Bone marrow (tissue), 2 donors: ENCODE data around the gene NPR2.
A peak's percentile ranks its signal among the peaks of the same experiment; 100 is the strongest.

Experiments
- DNase-seq, 2 donors: peaks; one replicate each; lab custom pipeline; 2025; lab: John Stamatoyannopoulos, UW

Gene NPR2

DNA sequence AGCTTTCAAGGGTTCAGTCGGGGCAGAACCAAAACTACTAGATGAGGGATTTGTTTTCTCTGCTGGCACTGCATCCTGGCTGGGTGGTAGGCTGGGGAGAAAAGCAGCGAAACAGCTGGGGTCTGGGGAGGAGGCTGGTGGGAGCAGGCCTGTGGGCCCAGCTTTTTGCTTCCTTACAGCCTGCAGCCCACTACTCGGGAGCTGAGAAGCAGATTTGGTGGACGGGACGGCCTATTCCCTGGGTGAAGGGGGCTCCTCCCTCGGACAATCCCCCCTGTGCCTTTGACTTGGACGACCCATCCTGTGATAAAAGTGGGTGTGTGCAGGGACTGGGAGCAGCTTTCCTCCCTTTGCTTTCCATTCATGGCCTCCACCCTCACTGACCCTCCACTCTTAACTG lies 9.1 kb downstream of the NPR2 start:
- no peak for DNase-seq

DNA sequence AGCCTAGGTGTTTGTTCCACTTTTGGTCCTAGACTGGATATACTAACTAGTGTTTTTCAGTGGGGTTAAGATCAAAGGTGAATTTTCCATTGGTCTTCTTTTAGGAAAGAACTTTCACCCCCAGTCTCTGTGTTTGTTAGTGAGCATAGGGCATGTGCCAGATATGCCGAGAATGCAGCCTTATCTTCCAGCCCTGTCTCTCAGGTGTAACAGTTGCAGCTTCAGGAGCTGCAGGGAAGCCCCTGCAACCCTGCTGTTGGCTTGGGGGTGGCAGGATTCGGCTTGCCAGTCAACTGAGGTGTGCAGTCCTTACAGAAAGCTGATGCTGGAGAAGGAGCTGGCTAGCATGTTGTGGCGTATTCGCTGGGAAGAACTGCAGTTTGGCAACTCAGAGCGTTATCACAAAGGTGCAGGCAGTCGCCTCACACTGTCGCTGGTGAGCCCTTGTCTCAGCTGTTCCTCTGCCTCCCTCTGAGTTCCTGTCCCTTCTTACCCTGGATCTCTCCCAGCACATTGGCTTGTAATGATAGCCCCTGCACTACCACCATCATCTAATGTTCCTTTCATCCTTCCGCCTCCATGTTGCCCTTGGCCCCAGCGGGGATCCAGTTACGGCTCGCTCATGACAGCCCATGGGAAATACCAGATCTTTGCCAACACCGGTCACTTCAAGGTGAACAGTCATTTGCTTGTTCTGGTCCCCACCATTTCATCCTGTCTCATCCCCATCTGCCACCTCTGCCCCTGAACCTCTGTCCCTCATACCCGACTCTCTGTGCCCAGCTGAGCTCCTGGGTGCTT lies 10.1 kb downstream of the NPR2 start:
- DNase-seq: no peak

DNA sequence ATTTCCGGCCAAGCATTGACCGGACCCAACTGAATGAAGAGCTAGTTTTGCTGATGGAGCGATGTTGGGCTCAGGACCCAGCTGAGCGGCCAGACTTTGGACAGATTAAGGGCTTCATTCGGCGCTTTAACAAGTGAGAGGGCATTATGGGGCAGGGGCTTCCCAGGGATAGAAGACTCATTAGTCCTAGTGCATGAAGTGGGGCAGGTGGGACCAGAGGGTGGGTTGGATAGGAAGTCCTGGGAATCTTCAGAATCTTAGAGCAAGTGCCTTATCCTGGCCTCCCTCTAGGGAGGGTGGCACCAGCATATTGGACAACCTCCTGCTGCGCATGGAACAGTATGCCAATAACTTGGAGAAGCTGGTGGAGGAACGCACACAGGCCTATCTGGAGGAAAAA lies 14.7 kb downstream of the NPR2 start:
- no peak for DNase-seq

DNA sequence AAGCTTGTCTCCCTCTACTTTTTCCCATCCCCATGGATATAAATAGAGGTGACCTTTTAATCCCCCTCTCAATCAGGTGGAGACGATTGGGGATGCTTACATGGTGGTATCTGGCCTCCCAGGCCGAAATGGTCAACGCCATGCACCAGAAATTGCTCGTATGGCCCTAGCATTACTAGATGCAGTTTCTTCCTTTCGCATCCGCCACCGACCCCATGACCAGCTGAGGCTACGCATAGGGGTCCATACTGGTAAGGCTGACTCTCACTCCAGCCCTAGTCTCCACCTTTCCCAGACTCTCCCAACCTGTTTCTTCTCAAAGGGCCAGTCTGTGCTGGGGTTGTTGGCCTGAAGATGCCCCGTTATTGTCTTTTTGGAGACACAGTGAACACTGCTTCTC lies 17.0 kb downstream of the NPR2 start:
- no peak for DNase-seq

DNA sequence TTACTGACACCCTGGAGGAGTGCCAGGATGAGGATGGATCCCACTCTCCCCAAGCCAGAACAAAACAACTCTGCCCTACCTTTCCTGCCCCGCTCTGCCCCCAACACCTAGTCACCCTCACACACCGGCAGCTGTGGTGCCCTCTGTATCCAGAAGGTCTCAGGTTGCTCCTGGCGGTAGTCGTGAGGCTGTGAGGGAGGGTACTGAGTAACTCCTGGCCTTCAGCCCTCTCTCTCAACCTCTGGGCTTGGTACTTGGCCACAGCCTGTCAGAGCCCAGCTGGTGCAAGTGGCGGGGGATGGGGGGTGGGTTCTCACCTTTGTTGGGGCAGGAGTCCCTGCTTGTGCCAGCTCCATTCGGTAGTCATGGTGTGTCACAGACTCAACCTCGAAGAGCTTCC lies 18.7 kb downstream of the NPR2 start:
- no peak for DNase-seq

DNA sequence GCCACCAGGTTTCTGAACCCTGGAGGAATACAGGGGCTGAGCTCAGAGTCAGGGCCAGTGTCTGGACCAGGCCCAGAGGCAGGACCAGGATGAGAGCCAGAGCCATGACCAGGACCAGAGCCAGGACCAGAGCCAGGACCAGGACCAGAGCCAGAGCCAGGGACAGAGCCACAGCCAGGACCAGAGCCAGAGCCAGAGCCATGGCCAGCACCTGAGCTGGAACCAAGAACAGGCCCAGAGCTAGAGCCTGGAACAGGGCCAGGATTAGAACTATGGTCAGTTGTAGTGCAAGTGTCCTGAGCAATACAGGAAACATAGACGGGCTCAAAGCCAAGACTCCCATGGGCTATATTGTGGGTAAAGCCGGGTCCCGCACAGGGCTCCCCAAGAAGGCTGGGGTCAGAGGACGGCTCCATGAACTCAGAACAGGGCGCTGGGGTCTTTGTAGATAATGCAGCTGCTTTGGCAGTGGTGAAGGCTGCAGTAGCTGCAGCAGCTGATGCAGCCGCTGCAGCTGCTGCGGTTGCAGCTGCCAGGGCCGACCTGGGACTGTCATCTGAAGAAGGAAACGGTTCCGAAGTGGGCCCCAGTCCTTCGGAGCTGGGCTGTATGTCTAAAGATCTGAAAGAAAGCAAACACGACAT lies 20.1 kb downstream of the NPR2 start:
- DNase-seq: no peak

DNA sequence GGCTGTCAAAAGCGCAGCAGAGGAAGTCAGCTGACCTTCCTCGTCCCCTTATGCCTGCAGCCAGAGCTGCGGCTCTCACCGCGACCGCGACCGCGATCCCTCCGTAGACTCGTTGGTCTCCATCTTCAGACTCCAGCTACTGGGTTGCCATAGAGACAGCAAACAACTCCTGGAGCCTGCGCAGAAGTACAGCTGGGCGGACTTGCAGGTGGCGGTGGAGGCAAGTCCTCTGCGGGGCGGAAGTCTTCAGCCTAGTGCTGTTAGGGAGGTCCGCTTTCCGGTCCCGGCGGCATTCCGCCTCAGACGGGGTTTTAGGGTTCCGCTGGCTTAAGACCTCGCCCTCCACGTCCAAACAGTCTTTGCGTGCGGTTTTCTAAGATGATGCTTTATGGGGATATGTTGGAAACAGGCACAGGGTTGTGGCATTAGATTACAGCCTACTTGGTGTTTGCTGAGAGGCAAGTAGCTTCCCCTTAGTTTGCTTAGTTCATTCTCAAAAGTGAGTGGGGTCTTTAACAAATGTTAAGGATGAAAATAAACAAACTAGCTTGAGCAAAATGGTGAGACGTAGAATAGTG lies 20.7 kb downstream of the NPR2 start, which contains the start of gene SPAG8:
Gene SPAG8 (minus strand): TSS at position 238 of the 578 bp plus-strand sequence. CDS start 115 bp downstream, at position 123.
- DNase-seq: peak; percentile 52 to 80

DNA sequence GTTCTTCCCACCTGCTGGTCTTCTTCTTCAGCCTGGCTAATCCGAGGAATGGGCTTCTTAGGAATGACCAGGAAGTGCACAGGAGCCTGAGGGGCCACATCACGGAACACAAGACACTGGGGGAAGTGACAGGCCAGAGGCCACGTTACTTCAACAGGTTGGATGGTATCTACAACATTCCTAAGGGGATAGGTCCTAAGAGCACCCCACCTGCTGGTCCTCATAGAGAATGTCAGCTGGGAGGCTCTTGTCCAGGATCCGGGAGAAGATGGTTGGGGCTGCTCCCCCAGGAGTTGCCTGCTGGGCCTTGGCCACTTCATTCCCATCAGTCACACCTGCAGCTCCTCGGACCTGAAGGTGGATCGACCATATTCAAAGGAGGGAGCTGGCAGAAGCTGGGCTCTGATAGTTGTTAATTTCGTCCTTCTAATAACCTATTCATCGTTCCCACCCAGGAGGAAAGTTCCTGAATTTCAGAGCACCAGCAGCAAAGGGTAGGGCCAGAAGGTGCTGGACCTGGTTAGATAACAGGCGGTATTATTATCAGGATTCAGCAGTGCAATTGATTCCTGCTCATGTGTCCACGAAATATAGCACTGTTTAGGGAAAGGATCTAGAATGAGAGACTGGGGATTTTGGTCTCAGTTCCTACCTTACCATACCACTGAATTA lies 22.2 kb downstream of the NPR2 start:
- no peak for DNase-seq

DNA sequence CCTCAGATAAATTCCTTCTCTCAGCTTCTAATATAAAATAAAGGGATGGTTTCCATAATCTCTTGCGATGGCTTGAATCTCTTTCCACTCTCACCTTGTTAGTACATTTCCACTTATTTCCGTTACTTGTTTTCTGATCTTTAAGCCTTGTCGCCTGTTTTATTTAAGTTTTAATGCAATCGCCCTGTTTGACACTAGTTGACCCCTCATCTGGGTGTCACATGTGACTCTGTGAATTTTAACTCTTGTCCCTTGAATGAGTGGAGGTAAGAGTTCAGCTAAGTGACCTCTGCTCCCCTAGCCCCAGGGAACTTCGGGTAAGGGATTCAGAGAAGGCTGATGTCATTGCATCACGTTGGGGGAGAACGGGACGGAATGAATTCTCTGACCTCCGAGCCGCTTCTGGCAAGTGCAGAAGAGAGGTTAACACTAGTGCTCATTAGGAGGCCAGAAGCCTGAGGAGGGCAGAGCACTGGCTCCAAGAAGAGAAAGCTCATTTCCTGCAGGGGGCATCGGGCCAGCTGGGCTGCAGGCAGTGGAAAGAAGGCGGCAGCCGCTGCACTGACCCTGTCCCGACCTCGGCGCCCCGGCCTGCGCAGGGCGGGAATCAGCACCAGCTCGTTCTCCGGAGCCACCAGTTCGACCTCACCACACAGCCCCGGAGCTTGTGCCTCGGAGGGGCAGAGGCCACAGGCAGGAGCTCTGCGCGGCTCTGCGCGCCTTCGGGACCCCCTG lies 22.9 kb downstream of the NPR2 start:
- DNase-seq: no peak

DNA sequence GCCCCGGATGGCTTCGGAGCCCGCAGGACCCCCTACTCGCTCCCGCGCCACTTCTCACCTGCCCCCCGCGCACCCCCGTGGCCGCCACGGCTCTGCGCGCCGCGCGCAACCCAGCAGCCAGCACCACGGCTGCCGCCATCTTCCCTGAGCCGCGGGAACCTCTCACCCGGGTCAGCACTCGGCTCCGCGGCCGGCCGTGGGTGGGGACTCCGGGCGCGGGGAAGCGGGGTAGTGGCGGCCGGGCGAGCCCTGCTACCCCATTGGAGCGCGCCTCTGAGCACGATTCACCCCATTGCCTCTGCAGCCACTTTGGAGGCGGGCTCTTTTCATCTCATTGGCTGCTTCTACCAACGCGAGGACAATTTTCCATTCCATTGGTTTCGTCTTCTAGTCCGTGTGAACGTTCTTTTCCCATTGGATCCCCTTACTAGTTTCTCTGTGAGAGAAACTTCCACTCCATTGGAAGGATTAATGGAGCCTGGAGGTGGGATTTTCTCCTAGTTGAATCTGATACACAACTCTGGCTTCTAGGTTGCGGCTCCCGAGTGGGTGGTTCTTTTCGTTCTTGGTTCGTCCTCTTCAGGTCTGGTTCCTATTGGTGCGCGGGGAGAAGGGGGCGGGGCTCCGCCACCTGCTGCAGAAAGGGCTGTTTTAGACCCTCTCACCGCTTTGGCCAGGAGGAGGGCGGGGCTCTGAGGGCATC lies 23.6 kb downstream of the NPR2 start, which contains the start of gene HINT2:
Gene HINT2 (minus strand): TSS at position 202 of the 703 bp plus-strand sequence. CDS start 63 bp downstream, at position 139.
- DNase-seq: peak; percentile 68 to 92

DNA sequence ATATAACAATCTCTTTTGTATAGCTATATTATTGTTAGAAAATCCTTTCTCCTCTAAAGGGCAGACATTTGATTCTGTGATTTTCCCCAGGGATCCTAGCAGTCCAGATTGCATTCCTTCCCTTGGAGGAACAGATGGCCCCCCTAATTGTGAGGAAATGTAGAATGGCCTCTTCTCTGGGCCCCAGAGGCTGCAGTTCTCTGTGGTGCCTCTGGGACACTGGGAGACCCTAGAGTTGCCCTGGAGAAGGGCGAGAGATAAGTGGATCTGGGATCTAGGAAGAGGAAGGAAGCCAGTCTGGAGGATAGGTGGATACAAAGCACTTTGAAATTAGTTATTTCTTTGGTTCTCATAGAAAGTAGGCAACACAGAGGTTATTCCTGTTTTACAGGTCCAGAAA lies 25.3 kb downstream of the NPR2 start:
- no peak for DNase-seq

DNA sequence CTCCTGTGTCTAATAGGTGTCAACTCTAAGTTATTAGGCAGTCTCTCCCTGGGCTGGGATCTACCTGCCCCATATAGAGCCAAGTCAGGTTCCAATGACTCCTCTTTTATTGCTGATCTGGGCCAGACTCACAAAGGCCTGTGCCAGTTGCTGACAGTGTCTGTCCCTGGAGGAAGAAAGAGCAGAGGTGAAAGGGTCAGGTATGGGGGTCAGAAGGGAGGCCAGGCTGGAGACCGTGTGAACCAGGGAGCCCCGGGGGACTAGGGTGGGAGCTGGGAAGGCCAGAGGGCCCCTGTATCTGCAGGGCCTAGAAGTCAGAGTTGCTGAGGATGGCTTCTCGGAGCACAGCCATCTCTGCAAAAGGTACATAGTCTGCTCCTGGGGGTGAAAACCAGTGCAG lies 26.9 kb downstream of the NPR2 start:
- DNase-seq: no peak

DNA sequence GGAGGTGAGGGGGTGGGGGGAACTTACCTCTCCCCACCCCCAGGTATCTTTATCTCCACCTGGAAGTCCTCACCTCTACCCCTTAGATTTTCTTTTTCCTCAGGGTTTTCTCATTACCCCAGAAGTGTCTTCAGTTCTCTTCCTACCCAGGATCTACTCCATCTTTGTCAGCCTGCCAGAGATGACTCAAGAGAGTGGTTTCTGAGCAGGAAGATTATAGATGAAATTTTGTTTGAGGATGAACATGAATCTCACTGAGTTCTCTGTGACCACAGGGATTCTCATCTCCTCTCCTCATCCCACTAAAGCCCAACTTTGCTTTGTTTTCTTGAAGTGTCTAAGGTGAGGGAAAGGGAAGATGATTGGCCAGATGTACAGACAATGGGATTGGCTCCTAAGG lies 28.7 kb downstream of the NPR2 start:
- no peak for DNase-seq

DNA sequence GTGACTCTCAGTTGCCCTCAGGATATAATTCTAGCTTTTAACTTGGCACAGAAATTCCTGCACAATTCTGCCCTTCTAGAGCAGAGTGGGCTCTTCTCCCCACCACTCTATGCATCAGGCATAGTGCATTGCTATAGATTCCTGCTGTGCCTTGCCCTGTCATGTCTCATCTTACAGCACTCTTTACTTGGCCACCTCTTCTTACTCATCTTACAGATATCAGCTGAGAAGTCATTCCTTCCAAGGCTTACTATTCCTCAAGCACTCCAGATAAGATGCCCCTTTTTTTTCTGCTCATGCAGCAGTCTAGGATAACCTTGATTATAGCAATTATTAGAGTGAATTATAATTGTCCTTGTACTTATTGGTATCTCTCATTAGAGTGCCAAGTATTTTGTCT lies 31.5 kb downstream of the NPR2 start:
- DNase-seq: no peak

DNA sequence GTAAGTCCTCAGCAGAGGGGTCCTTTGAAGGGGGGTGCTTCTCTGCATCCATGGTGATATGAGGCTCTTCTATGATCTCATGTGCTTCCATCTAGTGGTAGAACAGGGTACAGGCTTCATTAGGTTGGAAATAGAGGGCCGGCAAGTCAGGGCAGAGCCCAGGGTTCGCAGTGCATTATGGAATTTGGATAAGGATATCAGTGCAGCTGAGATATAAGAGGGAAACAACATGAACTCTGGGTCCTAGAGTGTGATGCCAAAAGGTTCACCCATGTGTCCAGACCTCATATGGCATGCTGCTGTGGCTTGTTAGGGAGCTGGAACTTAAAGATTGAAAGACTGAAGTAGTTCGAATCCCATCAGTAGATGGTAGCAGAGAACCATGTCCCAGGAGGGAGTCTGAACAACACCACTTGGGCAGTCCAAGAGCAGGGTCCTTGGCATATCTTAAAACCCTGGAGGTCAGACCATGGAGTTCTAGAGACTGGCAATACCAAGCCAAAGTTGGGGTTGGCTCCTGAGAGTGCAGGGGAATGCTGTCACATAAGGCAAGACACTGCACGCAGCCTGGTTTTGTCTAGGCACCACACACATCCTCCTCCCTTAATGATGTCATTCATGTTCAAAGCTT lies 34.8 kb downstream of the NPR2 start:
- DNase-seq: peak; percentile 28 to 50

DNA sequence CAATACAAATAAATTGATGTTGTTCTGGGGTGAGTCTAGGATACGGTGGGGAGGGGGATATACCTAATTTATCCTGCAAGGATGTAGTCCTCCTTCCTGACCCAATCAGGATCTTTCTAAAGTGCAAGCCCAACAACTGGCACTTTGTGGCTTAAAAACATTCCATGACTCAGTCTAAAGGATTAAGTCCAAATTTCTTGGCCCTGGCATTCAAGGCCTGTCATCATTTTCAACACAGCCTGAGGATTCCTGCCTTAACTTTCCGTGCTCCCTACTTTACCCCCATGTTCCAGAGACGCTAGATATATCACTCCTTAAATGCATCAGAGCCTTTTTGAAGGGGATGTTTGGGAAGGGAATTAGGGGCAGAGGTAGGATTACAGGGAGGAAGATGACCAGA lies 36.1 kb downstream of the NPR2 start:
- DNase-seq: no peak

DNA sequence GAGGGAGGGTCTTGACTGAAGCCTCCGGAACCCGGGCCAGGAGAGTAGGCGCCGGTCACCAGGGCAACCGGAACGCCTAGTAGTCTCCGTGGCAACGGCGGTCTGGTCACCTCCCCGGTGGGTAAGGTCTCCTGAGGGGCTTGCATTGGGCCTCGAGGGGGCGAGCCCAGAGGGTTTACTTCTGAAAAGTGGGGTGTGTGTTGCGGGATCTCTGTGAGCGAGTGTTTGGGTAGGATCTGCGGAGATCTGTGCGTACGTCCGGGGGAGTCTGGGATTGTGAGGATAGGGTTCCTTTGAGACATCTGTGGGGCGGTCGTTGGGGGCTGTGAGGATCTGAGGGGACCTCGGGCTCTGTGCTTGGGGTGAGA lies 37.3 kb downstream of the NPR2 start, which contains the start of gene FAM221B:
Gene FAM221B (minus strand): TSS at position 17 of the 368 bp plus-strand sequence. CDS start 2,571 bp downstream, outside the sequence.
- DNase-seq: no peak

DNA sequence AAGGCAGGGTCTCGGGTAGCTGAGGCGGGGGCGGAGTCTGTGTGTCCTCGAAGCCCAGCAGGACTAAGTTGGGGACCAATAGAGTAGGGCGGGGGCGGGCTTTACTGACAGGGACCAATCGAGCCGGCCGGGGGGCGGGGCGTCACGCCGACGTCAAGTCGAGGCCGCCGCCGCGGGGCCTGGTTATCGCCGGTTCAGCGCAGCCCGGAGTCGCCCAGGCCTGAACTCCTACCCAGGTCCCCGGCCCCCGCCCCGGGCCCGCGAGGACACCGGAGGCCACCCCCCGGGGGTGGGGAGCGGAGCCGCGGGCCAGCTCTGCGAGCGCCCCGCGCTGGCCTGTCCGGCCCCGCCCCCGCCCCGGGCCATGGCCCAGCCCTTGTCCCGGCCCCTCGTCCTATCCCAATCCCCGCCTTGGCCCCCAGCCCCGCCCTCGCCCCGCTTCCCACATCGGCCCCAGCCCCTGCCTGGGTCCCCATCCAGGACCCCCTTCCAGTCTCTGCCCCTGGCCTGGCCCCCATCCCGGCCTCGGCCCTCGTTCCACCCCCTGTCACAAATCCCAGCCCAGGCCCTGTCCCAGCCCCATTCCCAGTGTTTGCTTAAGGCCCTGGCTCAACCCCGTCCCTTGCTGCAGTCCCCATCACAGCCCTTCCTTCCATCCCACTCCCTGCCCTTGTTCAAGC lies 37.8 kb downstream of the NPR2 start, which contains the start of gene TMEM8B:
Gene TMEM8B (plus strand): TSS at position 145 of the 680 bp plus-strand sequence. CDS start 220 bp downstream, at position 365.
- peak in 1 of 2 donors; percentile 81 for DNase-seq

DNA sequence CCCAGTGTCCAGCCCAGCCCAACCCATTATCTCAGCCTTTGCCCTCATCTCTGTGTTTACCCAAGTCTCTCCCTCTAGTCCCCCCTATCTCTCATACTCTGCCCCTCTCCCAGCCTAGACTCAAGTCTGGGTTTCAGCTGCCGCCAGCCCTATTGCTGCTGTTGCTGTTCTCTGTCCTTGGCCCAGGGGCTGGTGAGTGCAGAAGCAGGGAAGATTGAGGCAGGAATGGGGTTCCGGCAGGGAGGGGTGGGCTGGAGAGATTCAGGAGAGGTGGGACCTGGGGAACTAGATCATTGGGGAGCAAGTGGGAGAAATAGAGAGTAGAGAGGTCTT lies 38.3 kb downstream of the NPR2 start:
- DNase-seq: no peak

DNA sequence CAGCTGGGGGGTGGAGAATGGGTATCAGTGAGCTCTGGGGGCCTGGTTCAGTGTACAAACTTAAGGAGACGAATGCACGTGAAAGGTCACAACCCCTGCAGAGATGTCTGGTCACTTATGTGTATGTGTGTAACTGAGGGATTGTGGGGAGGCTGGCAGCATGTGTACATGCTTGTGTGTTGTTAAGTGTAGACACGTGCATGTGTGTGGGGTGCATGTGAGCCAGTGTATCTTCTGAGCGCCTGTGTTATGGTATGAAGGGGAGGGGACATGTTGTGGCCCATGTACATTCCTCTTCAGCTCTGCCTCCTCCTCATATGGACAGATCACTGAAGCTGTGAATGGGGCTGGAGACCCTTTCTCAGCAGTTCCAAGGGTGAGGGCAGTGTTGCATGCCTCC lies 39.6 kb downstream of the NPR2 start:
- DNase-seq: no peak
